ACC112 (cell line): Measurements from ENCODE around the gene IAPP.
"Not testable (repeated sequence)": the region's sequence is repeated elsewhere in the genome, so short reads cannot be mapped to it uniquely, and the experiment has no call there.

Experiments used
- H2AFZ ChIP-seq: fragments of 200-600 bp; sonication (generic); one replicate; pipeline ENCODE4 v1.6.0; 2017; ENCODE audit warnings: antibody characterized with exemption, low read length; ENCODE audit not compliant: unreplicated experiment
- H3K27ac ChIP-seq: fragments of 200-600 bp; sonication (generic); 2 replicates; pipeline ENCODE4 v1.5.1; 2014; ENCODE audit warnings: low read depth, mild to moderate bottlenecking, antibody characterized with exemption, low read length, moderate library complexity
- H3K27me3 ChIP-seq: fragments of 200-600 bp; sonication (generic); 2 replicates; pipeline ENCODE4 v1.6.1; 2014; ENCODE audit warnings: mild to moderate bottlenecking, antibody characterized with exemption, low read length, moderate library complexity, mixed read lengths; ENCODE audit not compliant: insufficient read depth
- H3K36me3 ChIP-seq: fragments of 200-600 bp; sonication (generic); 2 replicates; pipeline ENCODE4 v1.6.1; 2016; ENCODE audit warnings: mild to moderate bottlenecking, antibody characterized with exemption, low read length, moderate library complexity, mixed read lengths; ENCODE audit not compliant: insufficient read depth
- H3K4me1 ChIP-seq: fragments of 200-600 bp; sonication (generic); one replicate; pipeline ENCODE4 v1.6.1; 2016; ENCODE audit warnings: low read length, mixed read lengths; ENCODE audit not compliant: insufficient read depth, unreplicated experiment, control insufficient read depth
- H3K4me3 ChIP-seq: fragments of 200-600 bp; sonication (generic); 2 replicates; pipeline ENCODE4 v1.5.1; 2014; ENCODE audit warnings: mild to moderate bottlenecking, low read depth, low read length
- H3K79me2 ChIP-seq: fragments of 200-600 bp; sonication (generic); one replicate; pipeline ENCODE4 v1.6.0; 2016; ENCODE audit warnings: low read length; ENCODE audit not compliant: control insufficient read depth, unreplicated experiment, insufficient read depth

IAPP gene

DNA sequence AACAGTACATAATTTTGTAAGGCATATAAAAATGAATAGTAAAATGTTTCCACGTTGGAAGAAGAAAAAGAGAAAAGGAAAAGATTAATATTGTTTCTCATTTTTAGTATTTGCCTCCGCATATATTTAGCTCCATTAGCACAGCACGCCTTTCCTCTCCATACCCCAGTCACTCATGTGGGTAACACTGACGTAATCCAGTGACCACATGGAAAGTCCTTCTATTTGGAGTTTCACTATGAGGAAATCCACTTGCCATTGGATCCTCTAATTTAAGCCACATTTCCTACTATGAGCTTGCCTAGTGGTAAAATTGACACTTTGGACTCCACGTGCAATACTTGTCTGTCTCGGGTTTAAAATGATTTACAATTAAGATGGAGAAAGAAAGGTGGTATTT, 32.3 kb upstream of the IAPP start:
- Histone ChIP-seq H2AFZ (no peak overlapping the region), H3K79me2 (no peaks in the 10 kb centered on the region), H3K27me3 (no peaks in the 10 kb centered on the region), H3K27ac (no peak overlapping the region), H3K4me1 (no peaks in the 10 kb centered on the region), H3K4me3 (no peak overlapping the region), H3K36me3 (no peaks in the 10 kb centered on the region)

DNA sequence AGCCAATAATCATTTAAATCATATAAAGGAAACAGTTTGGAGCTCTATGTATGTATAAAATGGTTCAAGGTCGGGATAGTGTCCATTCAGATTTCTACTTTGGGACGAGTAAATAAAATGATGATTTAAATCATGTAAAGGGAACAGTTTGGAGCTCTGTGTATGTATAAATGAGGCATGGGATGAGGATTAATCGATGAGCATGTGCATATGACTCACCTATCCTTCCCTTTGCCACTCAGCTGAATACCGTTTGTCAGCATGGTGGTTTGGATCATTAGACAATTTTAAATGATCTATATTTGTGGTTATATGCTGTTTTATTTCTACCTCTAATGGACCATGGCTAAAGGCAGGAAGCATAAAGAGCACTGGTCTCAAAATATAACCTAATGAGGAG, 30.9 kb upstream of the IAPP start:
- no peaks in the 10 kb centered on the region for H3K27me3 ChIP-seq
- H3K4me3 ChIP-seq = no peak overlapping the region
- no peaks in the 10 kb centered on the region for H3K79me2 ChIP-seq
- H3K36me3 ChIP-seq = no peaks in the 10 kb centered on the region
- no peaks in the 10 kb centered on the region for H3K4me1 ChIP-seq
- no peak overlapping the region for H3K27ac ChIP-seq
- H2AFZ ChIP-seq = no peak overlapping the region

DNA sequence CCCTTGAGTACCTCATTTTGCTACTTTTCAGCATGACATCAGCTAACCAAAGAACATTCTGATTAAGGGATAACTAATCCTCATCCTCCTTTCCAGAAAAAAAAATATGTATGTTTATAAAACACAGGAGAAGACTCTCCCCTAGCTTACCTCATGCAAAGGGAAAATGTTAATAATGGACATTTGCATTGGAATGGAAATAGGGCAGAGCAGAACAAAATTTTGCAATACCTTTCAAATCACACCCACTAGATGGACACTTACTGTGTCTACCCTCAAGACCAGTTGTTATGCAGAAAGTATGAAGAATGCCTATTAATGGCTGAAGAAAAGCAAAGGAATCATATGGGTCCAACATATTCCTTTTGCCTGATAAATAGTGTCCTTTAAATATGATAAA, 29.1 kb upstream of the IAPP start:
- Histone ChIP-seq H3K4me1 (no peaks in the 10 kb centered on the region), H2AFZ (no peak overlapping the region), H3K36me3 (no peaks in the 10 kb centered on the region), H3K27ac (no peak overlapping the region), H3K27me3 (no peaks in the 10 kb centered on the region), H3K79me2 (no peaks in the 10 kb centered on the region), H3K4me3 (no peak overlapping the region)

DNA sequence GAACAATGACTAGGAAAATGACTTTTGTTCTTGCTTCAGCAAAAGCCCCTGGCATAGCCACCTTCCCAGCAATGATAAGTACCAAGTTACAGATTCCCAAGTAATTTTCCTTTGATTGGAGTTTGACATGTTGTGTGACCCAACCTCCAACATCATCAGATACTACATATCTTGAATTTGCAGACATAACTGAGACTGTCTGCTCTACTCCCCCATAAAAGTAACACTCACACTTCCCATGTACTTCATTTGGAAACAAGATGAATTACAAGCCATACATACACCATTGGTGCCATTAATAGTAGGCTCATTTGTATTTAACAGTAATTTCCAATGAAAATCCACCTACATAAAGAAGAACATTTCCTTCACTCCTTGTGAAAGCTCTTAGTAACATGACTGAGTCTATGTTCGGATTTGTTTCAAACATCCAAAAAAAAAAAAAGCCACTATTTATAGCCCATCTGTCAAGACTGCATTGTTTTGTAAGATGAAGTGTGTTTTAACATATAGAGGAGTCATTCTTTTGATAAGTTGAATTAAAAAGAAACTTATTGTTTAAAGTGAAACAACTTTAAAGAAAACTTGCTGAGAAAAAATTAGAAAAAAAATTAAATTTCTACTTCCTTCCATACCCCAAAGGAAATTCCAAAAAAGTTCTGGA, 26.0 kb upstream of the IAPP start:
- Histone ChIP-seq H3K79me2 (no peaks in the 10 kb centered on the region), H3K36me3 (no peaks in the 10 kb centered on the region), H3K27ac (no peak overlapping the region), H3K4me1 (no peaks in the 10 kb centered on the region), H3K4me3 (no peak overlapping the region), H2AFZ (no peak overlapping the region), H3K27me3 (no peaks in the 10 kb centered on the region)

DNA sequence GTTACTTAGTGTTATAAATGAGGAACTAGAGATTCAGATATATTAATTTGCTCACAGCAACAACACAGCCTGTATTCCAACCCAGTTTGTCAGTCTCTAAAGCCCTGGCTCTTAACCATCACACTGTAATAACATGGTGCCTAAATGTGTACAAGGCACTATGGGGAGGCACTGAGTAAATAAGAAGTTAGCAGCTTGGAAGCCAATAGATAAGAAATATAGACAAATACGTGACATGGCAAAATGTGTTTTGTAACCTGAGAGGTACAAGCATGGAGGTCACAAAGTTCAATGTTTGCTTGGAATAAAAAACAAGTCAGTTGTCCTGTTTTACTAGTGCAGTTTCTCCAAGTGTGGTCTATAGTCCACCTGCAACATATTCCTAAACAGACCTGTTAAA, 21.7 kb upstream of the IAPP start:
- no peak overlapping the region for H3K27ac ChIP-seq
- H3K4me3 ChIP-seq = no peak overlapping the region
- no peaks in the 10 kb centered on the region for H3K4me1 ChIP-seq
- no peak overlapping the region for H2AFZ ChIP-seq
- no peaks in the 10 kb centered on the region for H3K36me3 ChIP-seq
- no peaks in the 10 kb centered on the region for H3K27me3 ChIP-seq
- no peaks in the 10 kb centered on the region for H3K79me2 ChIP-seq

DNA sequence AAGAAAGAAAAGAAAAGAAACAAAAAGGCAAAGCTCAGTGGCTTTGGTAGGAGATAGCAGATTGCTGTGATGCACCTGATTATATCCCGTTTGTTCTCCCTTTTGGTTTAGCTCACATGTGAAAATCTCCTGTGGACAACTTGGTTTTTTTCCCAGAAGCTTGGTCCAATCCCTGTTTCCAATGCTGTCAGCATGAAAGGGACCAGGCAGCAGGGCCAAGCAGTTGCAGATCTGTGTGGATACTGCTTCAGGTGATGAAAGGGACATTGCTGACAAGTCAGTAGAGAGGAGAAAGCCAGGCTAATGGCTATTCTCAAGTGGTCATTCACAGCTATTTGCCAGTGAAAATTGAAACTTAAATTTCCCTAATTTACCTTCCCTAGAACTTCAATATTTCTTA, 19.2 kb upstream of the IAPP start:
- Histone ChIP-seq H3K27me3 (no peaks in the 10 kb centered on the region), H2AFZ (no peak overlapping the region), H3K36me3 (no peaks in the 10 kb centered on the region), H3K27ac (no peak overlapping the region), H3K4me1 (no peaks in the 10 kb centered on the region), H3K4me3 (no peak overlapping the region), H3K79me2 (no peaks in the 10 kb centered on the region)

DNA sequence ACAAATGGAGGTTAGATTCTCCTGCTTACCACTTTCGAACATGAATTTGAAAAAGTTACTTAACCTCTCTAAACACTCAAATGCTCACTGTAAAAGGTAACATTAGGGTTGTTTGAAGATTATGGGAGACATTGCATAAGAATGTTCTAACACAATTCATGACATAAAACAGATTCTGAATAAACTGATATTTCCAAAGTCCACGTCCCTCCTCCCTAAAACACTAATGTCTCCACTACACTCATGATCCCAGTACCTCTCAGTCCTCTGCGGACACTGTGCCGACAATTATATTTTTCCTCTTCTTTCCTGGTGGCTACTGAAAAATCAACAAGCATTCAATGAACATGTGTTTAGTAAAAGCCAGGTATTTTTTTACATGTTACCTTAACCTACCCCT, 18.8 kb upstream of the IAPP start:
- H3K4me3 ChIP-seq = no peak overlapping the region
- H3K79me2 ChIP-seq = no peaks in the 10 kb centered on the region
- H3K4me1 ChIP-seq = no peaks in the 10 kb centered on the region
- no peak overlapping the region for H2AFZ ChIP-seq
- H3K27ac ChIP-seq = no peak overlapping the region
- no peaks in the 10 kb centered on the region for H3K36me3 ChIP-seq
- H3K27me3 ChIP-seq = no peaks in the 10 kb centered on the region

DNA sequence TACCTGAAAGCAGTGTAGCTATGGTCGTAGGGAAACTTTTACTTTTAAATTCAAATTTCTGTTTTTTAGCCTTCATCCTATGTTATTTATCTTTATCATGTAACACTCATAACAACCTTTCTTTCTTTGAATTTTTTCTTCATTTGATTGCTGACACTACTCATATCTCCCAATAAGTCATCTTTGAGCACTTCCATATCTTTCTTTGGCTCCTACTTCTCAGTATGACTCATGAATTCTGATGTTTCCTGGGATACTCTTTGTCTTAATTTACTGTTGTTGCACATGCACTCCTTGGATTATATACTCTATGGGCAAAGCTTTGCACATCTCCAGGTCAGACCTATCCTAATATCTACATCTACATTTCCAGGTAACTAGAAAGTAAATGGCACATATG, 18.1 kb upstream of the IAPP start:
- Histone ChIP-seq H2AFZ (no peak overlapping the region), H3K36me3 (no peaks in the 10 kb centered on the region), H3K27ac (no peak overlapping the region), H3K4me1 (no peaks in the 10 kb centered on the region), H3K79me2 (no peaks in the 10 kb centered on the region), H3K27me3 (no peaks in the 10 kb centered on the region), H3K4me3 (no peak overlapping the region)

DNA sequence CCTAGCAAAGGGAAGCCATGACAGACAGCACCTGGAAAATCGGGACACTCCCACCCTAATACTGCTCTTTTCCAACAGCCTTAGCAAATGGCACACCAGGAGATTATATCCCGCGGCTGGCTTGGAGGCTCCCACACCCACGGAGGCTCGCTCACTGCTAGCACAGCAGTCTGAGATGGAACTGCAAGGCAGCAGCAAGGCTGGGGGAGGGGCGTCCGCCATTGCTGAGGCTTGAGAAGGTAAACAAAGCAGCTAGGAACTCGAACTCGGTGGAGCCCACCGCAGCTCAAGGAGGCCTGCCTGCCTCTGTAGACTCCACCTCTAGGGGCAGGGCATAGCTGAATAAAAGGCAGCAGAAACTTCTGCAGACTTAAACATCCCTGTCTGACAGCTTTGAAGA, 12.1 kb upstream of the IAPP start:
- not testable (repeated sequence) for H3K27ac ChIP-seq, H3K4me3 ChIP-seq, H2AFZ ChIP-seq

DNA sequence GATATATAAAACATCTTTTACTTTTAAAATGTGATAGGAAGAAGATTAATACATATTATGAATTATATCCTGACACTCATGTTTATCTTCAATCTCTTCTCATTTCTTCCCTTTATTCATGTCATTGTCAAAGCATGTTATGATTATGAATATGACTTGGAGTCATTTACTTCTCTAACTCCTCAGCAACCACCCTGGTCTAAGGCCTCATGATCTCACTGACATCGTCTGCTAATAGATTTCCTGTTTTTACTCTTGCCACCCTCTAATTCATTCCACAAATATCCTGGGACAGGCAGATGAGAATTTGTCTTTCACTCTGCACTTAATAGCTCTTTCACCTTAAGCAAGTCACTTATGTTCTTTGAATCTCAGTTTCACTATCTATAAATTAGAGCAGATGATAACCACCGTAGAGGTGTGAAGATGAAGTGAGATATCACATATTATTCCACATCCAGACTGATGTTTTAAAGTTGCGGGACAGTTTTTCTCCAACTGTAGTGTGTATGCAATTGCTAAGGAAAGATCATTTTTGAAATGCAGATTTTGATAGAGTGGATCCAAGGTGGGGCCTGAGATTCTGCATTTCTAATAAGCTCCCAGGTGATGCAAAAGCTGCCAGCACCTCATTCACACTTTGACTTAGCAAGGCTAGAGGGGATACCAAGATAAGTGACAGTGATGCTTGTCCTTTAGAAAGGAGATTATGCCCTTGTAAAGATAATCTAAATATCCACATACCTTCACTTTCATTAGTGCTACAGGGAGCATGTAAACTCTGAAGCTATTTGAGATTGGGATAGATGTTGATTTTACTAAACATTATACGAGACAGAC, 3.3 kb upstream of the IAPP start:
- Histone ChIP-seq H3K27me3 (no peaks in the 10 kb centered on the region), H3K27ac (no peak overlapping the region), H3K4me3 (peak overlapping the region; percentile 38; the same call in 1 of the 2 replicates), H3K4me1 (peaks cover 10% of the 10 kb centered on the region), H3K79me2 (no peaks in the 10 kb centered on the region), H3K36me3 (no peaks in the 10 kb centered on the region), H2AFZ (peak overlapping the region; percentile 44)

More for the DNA sequence above, 12.1 kb upstream of the IAPP start:
- not testable (repeated sequence) for H3K36me3 ChIP-seq, H3K79me2 ChIP-seq, H3K4me1 ChIP-seq, H3K27me3 ChIP-seq

DNA sequence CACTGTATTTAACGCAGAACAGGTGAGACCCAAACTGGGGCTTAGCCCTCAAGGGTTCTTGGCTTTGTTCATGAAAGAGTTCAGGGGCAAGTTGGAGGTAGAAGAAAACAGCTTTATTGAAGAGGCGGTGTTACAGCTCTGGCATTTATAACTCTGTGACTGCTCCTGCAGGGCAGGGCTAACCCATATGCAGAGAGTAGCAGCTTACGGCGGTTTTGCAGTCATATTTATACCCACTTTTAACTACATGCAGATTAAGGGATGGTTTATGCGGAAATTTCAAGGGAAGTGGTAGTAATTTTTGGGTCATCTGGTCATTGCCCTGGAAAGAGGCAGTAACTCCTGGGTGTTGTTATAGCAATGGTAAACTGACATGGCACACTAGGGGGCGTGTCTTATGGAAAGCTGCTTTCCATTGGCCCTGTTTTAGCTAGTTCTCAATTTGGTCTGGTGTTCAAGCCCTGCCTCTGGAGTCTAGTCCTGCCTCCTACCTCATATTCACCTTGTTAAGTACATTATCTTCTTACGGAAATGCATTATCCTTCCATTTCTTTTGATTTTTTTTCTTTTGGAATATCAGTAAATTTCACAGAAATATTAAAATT, 1.8 kb upstream of the IAPP start:
- Histone ChIP-seq H3K27me3 (no peaks in the 10 kb centered on the region), H3K27ac (no peak overlapping the region), H3K79me2 (no peaks in the 10 kb centered on the region), H3K4me1 (peaks cover 10% of the 10 kb centered on the region), H3K36me3 (no peaks in the 10 kb centered on the region), H2AFZ (no peak overlapping the region), H3K4me3 (no peak overlapping the region)
